Bronchial epithelial cell (primary cell): ENCODE results near the gene TSPAN32. TPM values are rescaled to one million over a fixed set of nuclear protein-coding genes. Genes with fewer than 3 reads are reported as not detected.

ENCODE experiments used
- DNase-seq: peaks from one replicate; pipeline ENCODE4 v3.0.0-alpha.2; 2010; ENCODE audit warnings: low read depth
- FAIRE-seq: peaks from 2 replicates; lab custom pipeline; 2011; peaks lifted over from hg19 to GRCh38; lab: Jason Lieb, UNC
- H3K27me3 ChIP-seq: 2 replicates; pipeline ENCODE4 v1.5.1; 2011; ENCODE audit warnings: low read length; ENCODE audit not compliant: control insufficient read depth, insufficient read depth
- H3K36me3 ChIP-seq: 2 replicates; pipeline ENCODE4 v1.5.1; 2011; ENCODE audit warnings: low read length; ENCODE audit not compliant: control insufficient read depth, insufficient read depth
- H3K4me3 ChIP-seq: 2 replicates; pipeline ENCODE4 v1.5.1; 2011; ENCODE audit warnings: mild to moderate bottlenecking, low read depth, low read length, control low read depth
- CTCF ChIP-seq: IDR thresholded peaks from 2 replicates; pipeline ENCODE4 v1.5.1; 2011; ENCODE audit warnings: mild to moderate bottlenecking, moderate library complexity, low read length, control low read depth, inconsistent platforms; ENCODE audit not compliant: insufficient read depth, severe bottlenecking
- total RNA-seq: library from RNA; depleted of rRNA; stranded (reverse); fragments of >200 nt; gene quantifications from 2 replicates; pipeline ENCODE4 v1.2.1, GENCODE V29; 2014

The TSPAN32 gene
- total RNA-seq, 1 donor from 2014 or later, result not detected

GRCh38 chr11:2259466-2259830 lies 42.4 kb upstream of the TSPAN32 start:
- DNase-seq (no peak), FAIRE-seq (no peak)
- H3K27me3 ChIP-seq, result peaks cover 3% of the 10 kb centered on the region
- no peaks in the 10 kb centered on the region for H3K36me3 ChIP-seq
- H3K4me3 ChIP-seq, result no peak overlapping the region
- no peak for TF ChIP-seq CTCF

GRCh38 chr11:2259897-2260451 lies 41.8 kb upstream of the TSPAN32 start:
- DNase-seq (no peak), FAIRE-seq (no peak)
- Histone ChIP-seq H3K4me3 (no peak overlapping the region), H3K36me3 (no peaks in the 10 kb centered on the region), H3K27me3 (peaks cover 3% of the 10 kb centered on the region)
- no peak for TF ChIP-seq CTCF

GRCh38 chr11:2260491-2261364 lies 41.1 kb upstream of the TSPAN32 start:
- TF ChIP-seq CTCF, result no peak
- Histone ChIP-seq H3K4me3 (no peak overlapping the region), H3K36me3 (no peaks in the 10 kb centered on the region), H3K27me3 (peaks cover 3% of the 10 kb centered on the region)
- FAIRE-seq, result no peak
- no peak for DNase-seq

- no peak for DNase-seq
- no peak for FAIRE-seq
- Histone ChIP-seq H3K36me3 (no peaks in the 10 kb centered on the region), H3K4me3 (no peak overlapping the region), H3K27me3 (peaks cover 3% of the 10 kb centered on the region)
- TF ChIP-seq CTCF, result no peak
Observed at GRCh38 chr11:2261436-2262230, 40.2 kb upstream of the TSPAN32 start.

- H3K36me3 ChIP-seq, result no peaks in the 10 kb centered on the region
- FAIRE-seq (no peak), DNase-seq (no peak)
- TF ChIP-seq CTCF, result no peak
- H3K27me3 ChIP-seq, result peaks cover 3% of the 10 kb centered on the region
- no peak overlapping the region for H3K4me3 ChIP-seq
Observed at GRCh38 chr11:2262301-2263070, 39.3 kb upstream of the TSPAN32 start.
